NCI-H345 treated with DMSO at 0.1 percent for 48 hours (cell line): ENCODE measurements around the gene TCP1.
"Not testable (repeated sequence)": the region's sequence is repeated elsewhere in the genome, so short reads cannot be mapped to it uniquely, and the experiment has no call there.

Experiments used
- DNase-seq: peaks from one replicate; lab custom pipeline; 2025; ENCODE audit not compliant: unreplicated experiment; lab: John Stamatoyannopoulos, UW

The TCP1 gene

DNA sequence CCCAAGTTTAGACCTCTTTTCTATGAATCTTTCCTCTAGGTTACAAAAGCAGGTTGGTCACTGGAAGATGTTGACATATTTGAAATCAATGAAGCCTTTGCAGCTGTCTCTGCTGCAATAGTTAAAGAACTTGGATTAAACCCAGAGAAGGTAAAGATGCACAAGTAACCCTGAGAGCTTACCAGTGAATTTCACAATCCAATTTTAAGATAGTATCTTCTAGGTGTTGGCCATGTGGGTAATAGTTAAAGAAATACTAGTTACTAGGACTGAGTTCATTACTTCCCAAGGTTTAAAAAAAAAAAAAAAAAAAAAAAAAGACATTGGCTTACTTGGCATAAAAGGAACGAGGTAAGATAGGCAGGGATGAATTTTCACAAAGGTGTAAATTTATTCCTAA lies 11.3 kb downstream of the TCP1 start:
- no peak for DNase-seq

DNA sequence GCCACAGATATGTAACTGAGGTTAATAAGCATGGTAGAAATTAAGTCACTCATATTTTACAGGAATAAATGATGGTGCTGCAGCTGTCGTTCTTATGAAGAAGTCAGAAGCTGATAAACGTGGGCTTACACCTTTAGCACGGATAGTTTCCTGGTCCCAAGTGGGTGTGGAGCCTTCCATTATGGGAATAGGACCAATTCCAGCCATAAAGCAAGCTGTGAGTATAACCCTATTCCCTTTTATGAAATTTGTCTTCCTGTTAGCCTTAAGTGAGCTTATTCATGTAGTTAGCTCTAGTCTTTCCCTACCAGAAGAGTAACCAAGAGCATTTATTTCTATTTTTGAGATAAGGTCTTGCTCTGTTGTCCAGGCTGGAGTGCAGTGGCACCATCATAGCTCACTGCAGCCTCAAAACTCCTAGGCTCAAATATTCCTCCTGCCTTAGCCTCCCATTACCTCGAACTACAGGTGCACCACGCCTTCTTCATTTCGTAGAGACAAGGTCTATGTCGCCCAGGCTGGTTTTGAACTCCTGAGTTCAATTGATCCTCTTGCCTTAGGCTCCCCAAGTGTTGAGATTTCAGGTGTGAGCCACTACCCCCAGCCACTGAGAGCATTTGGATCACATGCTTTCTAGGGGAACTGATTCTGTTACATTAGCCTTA lies 12.0 kb downstream of the TCP1 start:
- DNase-seq: no peak

DNA sequence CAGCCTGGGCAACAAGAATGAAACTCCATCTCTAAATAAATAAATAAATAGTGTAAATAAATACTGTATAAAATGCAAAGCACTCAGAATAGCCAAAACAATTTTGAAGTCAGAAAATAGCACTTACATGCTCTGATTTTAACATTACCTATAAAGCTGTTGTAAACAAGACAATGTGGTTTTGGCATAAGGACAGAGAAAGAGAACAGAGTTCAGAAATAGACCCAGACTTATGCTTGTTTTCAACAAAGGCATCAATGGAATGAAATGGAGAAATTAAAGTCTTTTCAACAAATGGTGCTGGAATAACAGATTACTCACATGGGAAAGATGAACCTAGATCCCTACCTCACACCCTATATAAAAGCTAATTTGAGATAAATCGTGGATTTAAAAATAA lies 17.2 kb downstream of the TCP1 start:
- no peak for DNase-seq

DNA sequence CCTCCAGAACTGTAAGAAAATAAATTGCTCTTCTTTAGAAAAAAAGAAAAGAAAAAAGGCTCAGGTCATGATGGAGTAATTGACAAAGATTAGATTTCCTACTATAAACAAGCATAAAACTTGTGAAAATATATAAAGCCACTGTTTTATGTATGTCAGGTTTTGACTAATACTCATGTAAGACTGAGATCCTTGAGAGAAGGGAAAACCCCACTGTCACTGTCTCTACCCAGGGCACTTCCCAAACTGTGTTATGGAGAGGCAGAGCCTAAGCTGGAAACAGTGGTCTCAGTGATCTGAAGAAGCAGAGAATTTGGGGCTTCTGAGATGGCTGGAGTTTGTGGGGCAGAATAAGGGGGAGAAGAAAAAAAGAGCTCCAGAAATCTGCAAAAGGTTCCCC lies 19.9 kb downstream of the TCP1 start:
- no peak for DNase-seq

DNA sequence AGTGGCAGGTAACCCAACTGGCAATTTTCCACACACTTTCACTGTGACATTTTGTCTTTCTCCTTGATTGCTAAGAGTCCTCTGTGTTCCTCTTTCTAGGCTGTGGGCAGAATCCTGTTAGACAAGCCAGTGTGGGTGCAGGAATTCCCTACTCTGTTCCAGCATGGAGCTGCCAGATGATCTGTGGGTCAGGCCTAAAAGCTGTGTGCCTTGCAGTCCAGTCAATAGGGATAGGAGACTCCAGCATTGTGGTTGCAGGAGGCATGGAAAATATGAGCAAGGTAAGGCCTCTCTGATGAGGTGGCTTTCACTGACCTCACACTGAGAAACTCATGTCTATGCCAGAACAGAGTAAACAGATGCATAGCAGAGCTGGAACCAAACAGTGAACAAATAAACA lies 22.5 kb downstream of the TCP1 start:
- no peak for DNase-seq

DNA sequence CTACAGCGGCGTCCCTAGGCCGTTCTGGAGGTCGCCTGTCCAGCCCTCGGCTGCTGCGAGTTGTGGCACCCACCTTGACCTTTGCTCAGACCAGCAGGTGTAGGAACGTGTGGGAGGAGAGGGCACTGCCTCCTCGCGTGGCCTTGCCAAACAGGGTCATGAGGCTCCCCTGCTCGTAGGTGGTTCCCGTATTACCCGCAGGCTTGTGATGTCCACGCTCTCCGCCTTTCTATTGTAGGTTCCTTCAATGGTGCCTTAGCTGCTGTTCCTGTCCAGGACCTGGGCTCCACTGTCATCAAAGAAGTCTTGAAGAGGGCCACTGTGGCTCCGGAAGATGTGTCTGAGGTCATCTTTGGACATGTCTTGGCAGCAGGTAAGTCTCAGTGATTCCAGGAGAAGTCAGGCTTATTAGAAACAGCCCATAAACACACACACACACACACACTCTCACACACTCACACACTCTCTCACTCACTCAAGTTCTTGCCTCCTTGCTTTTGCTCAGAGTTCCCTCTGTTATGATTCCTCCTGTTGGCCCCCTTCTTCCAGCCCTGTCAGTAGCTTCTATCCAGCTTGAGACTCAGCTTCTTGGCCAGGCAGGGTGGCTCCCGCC lies 26.6 kb downstream of the TCP1 start:
- no peak for DNase-seq

DNA sequence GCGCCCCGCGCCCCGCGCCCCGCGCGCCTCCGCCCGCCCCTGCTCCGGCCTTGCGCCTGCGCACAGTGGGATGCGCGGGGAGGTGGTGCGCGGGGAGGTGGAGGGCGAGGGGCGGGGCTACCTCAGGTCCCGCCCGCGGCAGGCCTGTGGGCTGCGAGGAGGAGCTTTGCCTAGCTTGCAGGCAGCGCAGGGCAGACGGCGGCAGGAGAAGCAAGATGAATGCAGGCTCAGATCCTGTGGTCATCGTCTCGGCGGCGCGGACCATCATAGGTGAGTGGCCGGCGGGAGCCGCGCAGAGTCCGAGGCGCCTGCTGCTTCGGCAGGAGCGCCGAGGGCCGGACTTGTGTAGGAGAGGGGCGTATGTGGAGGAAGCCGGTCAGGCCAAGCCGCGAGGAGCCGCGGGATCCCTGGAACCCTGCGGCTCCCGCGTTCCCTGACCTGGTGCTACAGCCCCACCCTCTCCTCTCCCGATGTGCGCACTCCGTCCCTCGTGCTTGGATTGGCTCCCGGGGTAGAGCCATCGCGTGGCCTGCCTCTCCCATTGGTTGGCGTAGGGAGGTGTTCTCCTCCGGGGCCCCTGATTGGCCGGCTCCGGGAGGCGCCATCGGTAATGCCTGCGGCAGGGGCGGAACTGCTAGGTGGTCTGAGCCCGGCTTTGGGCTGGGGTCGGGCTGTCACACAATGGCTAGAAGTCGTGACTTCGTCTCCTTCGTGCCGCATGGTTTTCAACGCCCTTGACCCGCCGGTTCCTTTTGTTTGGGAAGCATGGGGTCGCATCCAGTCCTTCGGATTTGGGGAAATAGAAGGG lies 27.3 kb downstream of the TCP1 start, which contains the start of gene ACAT2:
ACAT2 (plus strand) TSS at position 173 of the 808 bp plus-strand sequence; CDS start at position 216, 43 bp downstream.
- peak; percentile 95 for DNase-seq

DNA sequence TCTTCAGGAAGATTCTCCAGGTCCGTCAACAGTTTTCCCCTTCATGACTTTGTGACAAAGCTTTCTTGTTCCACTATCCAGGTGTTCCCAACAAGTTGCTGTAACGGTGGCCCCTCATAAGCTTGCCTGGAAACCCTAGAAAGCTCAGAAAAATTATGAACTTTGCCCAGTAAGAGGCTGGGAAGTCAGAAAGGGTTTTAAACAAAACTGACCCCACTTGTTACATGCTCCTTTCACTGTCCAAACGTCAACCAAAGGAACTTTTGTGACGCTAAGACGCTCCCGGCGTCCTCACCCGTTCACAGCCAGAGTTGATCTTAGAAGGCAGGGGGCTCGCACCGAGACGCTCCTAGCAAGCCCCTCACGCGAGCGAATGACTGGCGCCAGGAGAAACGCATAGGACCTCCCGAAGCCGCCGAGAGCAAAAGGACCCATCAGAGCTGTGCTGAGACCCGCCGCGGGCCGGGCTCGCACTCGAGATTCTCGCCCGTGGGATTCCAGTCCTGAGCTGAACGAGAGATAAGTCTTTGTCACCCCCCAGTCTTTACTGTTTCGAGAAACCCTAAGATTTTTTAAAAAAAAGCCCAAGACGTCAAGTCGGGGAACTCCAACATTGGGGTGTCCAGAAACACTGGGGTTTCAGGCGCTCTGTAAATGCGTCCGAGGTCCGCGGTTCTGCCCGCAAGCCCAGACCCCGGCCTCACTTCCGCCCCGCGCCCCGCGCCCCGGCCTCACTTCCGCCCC lies 28.1 kb downstream of the TCP1 start:
- no peak for DNase-seq

DNA sequence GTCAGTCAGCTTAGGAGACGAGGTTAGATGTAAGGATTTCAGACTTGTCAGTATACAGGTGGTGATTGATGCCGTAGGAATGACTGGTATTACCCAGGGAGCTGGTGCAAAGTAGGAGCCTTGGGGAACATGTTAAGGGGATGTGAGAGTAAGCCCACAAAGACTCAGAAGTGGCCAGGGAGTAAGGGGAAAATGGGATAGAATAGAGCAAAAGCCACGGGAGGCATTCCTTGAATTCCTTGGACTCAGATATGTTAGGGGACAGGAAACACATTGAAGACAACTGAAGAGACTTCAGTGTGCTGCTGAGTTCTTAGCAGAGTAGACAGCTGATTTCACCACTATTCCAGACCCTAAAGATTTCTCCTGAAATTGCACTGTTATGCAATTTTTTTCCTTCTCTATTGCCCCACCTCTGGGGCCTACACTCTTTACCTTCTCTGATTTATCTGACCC lies 28.8 kb downstream of the TCP1 start:
- DNase-seq: no peak

DNA sequence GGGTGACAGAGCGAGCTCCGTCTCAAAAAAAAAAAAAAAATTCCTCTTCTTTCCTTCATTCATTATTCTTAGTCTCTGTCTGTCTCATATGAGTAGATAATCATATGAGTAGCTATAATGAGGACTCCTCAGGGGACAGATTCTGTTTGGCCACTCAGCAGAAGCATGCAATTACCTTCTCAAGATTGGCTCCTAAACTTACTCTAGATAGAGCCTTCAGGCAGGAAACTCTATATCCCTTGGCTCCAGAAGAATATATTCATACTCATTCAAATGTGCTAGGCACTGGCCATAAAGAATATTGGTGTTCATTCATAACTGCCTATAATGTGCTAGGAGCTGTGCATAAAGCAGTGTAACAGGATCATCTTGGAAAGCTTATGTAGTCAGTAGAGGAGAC lies 29.8 kb downstream of the TCP1 start:
- DNase-seq: no peak

DNA sequence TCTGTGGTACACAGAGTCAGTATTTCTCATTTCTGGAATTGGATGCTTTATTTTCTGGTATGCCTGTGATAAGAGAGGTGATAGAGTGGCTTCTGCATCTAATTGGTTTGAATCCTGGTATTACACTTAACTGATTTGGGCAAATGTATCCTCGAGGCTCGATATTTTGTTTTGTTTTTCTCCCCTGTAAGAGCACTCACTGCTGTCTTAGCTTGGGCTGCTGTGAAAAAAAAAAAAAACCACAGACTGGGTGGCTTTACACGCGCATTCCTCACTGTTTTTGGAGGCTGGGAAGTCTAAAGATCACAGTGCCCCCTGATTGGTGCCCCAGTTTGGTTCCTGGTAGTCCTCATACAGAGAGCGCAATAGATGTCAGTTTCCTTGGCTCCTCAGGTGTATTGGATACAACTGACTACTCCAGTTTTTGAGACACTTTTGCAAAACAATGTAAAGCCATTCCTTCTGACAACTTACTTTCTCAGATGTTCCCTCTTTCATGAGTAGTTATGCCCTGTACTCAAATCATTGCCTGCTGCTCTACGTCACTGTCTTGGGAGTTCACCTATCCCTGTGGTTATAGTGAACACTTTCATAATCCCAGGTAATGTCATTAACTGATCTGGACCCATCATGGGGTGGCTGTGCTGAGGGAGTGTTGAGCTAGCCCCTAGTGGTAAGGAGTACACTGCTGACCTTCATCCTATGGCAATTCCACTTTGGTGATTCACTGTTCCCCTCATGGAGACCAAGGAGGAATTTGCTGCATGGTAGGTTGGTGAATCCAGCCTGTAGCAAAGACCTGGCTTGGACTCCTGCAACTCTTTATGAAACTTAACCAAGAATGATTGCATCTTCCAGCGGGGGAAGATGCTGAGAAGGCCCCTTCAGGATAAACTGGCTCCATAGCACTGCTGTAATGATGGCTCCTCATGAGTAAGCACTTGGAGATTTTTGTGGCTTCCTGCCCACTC lies 31.1 kb downstream of the TCP1 start:
- no peak for DNase-seq

DNA sequence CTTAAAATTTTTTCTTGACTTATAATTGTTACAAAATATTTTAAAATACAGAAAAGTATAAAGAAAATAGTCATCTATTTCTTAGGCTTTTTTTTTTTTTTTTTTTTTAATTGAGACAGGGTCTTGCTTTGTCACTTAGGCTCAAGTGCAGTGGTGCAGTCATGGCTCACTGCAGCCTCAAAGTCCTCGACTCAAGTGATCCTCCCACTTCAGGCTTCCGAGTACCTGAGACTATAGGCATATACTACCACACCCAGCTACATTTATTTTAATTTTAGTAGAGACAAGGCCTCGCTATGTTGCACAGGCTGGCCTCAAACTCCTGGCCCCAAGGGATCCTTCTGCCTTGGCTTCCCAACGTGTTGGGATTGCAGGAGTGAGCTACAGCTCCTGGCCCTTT lies 32.9 kb downstream of the TCP1 start:
- DNase-seq: peak; percentile 29

DNA sequence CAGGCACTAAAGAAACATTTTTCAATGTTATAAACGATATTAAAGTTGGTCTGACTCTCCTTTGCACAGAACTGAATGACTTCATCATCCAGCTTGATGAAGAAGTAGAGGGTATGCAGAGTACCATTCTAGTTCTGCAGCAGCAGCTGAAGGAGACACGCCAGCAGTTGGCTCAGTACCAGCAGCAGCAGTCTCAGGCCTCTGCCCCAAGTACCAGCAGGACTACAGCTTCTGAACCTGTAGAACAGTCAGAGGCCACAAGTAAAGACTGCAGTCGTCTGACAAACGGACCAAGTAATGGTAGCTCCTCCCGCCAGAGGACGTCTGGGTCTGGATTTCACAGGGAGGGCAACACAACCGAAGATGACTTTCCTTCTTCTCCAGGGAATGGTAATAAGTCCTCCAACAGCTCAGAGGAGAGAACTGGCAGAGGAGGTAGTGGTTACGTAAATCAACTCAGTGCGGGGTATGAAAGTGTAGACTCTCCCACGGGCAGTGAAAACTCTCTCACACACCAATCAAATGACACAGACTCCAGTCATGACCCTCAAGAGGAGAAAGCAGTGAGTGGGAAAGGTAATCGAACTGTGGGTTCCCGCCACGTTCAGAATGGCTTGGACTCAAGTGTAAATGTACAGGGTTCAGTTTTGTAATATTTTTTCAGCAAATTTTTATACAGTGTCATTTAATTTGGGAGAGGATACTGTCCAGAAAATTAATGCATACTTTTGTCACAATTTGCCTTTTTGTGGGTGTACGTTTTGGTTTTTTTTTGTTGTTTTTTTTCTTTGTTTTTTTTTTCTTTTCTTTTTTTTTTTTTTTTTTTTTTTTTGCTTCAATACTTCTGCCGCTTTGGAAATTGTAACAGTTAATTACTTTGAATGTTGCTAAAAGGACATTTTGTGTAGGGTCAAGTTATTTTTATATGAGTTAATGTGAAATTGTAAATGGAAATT lies 34.2 kb downstream of the TCP1 start:
- no peak for DNase-seq

DNA sequence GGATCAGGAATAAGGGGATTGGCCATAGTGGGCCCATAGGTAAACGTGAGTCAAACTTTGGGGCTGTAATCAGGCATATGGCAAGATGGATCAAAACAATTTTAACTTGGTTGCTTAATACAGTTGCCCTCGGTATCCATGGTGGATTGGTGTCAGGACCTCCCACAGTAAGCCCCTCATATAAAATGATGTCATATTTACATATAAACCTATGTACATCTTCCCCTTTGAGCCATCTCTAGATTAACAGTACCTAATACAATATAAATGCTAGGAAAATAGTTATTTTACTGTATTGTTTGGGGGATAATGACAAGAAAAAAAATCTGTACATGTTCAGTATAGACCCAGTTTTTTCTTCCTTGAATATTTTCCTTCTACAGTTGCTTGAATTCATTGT lies 35.0 kb downstream of the TCP1 start:
- DNase-seq: no peak

DNA sequence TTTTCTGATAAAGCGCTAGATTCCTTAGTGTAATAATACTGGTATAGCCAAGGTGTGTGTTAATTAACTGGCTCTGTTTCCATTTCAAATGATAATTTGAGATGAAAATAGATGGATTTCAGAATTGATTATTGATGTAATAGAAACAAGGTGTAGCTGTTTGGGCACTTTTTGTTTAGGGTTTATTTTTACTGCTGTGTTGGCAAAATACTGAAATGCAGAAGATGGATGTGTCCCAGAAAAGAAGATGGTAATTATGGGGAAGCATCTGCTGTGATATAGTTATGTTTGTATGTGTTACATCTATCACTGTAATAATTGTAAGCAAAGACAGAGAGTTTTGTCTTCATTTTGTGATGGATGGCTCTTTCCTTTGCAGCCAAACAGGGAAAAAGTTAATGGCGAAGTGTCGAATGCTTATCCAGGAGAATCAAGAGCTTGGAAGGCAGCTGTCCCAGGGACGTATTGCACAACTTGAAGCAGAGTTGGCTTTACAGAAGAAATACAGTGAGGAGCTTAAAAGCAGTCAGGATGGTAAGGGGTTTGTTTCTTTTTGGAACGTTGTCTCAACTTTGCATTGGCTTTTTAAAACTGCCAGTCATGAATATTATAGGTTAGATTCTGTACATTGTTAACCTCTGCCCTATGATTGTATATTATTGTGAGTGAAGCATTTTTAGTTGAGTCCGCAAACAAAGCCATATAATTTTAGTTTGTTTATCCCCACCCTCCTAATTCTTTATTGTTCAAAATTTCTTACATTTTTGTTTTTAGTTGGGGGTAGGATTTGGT lies 36.1 kb downstream of the TCP1 start:
- no peak for DNase-seq

DNA sequence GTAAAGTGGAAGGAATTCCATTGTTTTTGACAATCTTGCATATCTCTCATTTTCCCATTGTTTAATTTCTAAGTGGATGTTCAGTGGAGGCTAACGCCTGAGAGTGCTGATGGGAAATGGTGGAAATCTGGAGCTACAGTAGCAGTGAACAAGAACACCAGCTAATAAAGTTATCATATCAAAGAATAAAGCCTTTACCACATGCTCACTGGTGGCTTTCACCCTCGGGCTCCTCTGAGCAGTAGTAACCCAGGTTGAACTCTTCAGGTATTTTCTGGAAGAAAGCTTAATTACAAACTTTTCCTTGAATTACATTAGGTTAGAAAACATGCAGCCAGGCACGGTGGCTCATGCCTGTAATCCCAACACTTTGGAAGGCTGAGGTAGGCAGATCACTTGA lies 38.0 kb downstream of the TCP1 start:
- no peak for DNase-seq

DNA sequence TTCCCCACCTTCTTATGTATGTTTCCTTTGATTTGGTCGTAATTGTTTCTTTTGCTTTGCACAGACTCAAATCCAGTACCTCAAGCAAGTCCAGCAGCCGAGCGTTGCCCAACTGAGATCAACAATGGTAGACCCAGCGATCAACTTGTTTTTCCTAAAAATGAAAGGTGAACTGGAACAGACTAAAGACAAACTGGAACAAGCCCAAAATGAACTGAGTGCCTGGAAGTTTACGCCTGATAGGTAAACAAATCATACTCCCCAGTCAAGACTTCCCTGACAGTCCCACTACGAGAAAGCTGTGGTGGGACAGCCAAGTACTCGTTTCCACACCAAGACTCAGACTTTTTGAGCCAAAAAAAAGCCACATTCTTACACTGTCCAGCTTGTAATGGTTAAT lies 41.3 kb downstream of the TCP1 start:
- DNase-seq: not testable (repeated sequence)

DNA sequence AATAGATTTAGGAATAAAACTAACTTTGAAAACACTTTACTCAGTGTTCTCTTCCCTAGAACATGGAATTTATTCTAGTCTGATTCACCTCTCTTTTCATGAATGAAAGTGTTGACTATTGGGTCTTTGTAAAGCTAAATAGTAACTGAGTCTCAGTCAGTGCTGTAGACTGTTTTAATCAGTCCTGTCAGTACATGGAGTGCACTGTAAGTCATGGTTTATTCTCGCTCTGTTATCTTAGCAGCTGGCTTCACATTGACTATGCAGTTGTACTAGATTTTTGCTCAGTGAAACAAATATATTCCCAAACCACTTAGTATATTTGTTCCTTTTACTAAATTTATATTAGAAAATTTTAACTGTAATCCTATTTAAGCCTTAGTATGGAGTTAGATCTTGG lies 42.6 kb downstream of the TCP1 start:
- DNase-seq: no peak
